Right atrium auricular region (tissue), 2 donors: ENCODE data around the gene NSRP1. TPM values are rescaled to one million over a fixed set of nuclear protein-coding genes. Genes with fewer than 3 reads are reported as not detected.

Source experiments
- DNase-seq: peaks from one replicate; pipeline ENCODE4 v3.0.0-alpha.2; 2019; ENCODE audit warnings: low spot score
- H3K27ac ChIP-seq, 2 donors: fragments of 200-600 bp; sonication (generic); 1 replicate in 1 of 2; 2 replicates in 1 of 2; pipeline ENCODE4 v1.5.1; 2016 to 2019
- H3K27me3 ChIP-seq, 2 donors: fragments of 200-600 bp; sonication (generic); one replicate each; pipeline versions ENCODE4 v1.5.1 to v1.6.0; 2017 to 2019
- H3K36me3 ChIP-seq: fragments of 200-600 bp; sonication (generic); one replicate; pipeline ENCODE4 v1.5.1; 2016
- H3K4me1 ChIP-seq, 2 donors: fragments of 200-600 bp; sonication (generic); one replicate each; pipeline versions ENCODE4 v1.5.1 to v1.6.0; 2017 to 2019
- H3K4me3 ChIP-seq, 2 donors: fragments of 200-600 bp; sonication (generic); 1 replicate in 1 of 2; 2 replicates in 1 of 2; pipeline ENCODE4 v1.5.1; 2017 to 2019; ENCODE audit warnings: mild to moderate bottlenecking in 1 of 2, moderate library complexity in 1 of 2
- H3K9me3 ChIP-seq, 2 donors: fragments of 200-600 bp; sonication (generic); one replicate each; pipeline ENCODE4 v1.5.1; 2019
- total RNA-seq, 2 donors: library from RNA; depleted of rRNA; stranded (reverse); fragments of >200 nt; gene quantifications; one replicate each; pipeline ENCODE4 v1.1.0, GENCODE V29; 2016
- TF ChIP-seq, protein P1 (sequence below), 2 donors: fragments of 200-600 bp; sonication (generic); IDR thresholded peaks; one replicate each; pipeline ENCODE4 v1.5.1; 2019; ENCODE audit warnings: antibody characterized with exemption in 2 of 2

The NSRP1 gene
- total RNA-seq, 2 donors from 2014 or later: 14.7 to 16.6 TPM

DNA sequence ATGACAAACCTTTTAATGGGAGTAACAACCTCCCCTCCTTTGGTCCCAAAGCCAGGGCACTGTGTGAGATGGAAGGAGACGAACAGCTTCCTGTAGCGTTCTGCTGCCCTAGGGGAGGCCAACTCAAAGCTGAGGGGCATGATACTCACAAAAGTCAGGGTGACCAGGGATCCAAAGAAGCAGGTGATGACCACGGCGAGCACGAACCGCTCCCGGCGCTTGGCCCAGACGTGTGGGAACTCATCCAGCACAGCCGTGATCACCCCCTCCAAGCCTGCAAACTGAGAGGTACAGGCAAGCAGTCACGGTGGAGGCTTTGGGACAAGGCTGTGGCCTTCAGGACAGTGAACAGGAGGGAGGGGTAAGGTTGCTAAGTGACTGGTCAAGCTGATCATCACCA lies 93.8 kb downstream of the NSRP1 start:
- H3K4me1 ChIP-seq: no peaks in the 10 kb centered on the region
- TF ChIP-seq, protein P1, sequence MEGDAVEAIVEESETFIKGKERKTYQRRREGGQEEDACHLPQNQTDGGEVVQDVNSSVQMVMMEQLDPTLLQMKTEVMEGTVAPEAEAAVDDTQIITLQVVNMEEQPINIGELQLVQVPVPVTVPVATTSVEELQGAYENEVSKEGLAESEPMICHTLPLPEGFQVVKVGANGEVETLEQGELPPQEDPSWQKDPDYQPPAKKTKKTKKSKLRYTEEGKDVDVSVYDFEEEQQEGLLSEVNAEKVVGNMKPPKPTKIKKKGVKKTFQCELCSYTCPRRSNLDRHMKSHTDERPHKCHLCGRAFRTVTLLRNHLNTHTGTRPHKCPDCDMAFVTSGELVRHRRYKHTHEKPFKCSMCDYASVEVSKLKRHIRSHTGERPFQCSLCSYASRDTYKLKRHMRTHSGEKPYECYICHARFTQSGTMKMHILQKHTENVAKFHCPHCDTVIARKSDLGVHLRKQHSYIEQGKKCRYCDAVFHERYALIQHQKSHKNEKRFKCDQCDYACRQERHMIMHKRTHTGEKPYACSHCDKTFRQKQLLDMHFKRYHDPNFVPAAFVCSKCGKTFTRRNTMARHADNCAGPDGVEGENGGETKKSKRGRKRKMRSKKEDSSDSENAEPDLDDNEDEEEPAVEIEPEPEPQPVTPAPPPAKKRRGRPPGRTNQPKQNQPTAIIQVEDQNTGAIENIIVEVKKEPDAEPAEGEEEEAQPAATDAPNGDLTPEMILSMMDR (IDR thresholded peaks at IDR 0.05): no peak
- H3K4me3 ChIP-seq: no peak overlapping the region
- H3K36me3 ChIP-seq: no peaks in the 10 kb centered on the region
- no peak for DNase-seq
- H3K9me3 ChIP-seq: no peaks in the 10 kb centered on the region
- H3K27ac ChIP-seq: no peak overlapping the region
- H3K27me3 ChIP-seq: no peaks in the 10 kb centered on the region

DNA sequence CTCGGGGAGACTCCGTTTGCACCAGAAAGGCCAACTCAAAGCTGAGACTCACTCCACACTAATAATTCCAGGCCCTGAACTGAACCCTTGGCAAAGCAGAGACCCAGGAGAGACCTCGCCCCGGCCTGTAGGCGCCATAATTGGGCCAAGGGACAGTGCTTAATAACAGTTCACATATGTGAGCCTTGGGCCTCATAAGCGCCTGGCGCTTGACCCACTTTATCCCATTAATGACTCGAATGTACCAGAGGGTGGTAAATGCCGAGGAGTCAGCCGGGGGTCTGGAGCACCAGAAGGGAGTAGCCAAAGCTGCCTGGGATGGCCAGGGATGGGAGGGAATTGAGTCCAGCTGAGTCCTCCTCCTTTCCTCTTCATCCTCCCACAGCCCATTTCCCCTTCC lies 94.3 kb downstream of the NSRP1 start:
- Histone ChIP-seq H3K36me3 (no peaks in the 10 kb centered on the region), H3K9me3 (no peaks in the 10 kb centered on the region), H3K27me3 (no peaks in the 10 kb centered on the region), H3K4me1 (no peaks in the 10 kb centered on the region), H3K27ac (no peak overlapping the region), H3K4me3 (no peak overlapping the region)
- TF ChIP-seq, protein P1 (IDR thresholded peaks at IDR 0.05): no peak
- no peak for DNase-seq

DNA sequence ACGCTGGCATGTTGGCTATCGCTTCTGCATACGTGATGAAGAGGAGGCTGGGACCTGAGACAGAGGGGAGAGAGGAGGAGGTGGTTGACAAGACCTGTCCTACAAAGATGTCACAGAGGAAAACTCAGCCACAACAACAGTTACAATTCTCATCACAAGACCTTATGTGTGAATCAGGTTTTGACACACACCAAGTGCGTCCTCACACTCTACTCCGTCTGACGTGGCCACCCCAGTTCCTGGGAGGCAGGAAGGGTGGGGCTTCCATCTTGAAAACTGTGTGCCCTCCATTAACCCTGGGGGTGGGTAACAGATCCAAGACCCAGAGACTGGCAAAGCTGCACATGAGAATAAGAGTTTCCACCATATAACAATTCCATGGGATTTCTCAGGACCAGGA lies 94.8 kb downstream of the NSRP1 start:
- DNase-seq: no peak
- TF ChIP-seq, protein P1 (IDR thresholded peaks at IDR 0.05): no peak
- no peaks in the 10 kb centered on the region for H3K36me3 ChIP-seq
- H3K9me3 ChIP-seq: no peaks in the 10 kb centered on the region
- no peaks in the 10 kb centered on the region for H3K27me3 ChIP-seq
- H3K4me3 ChIP-seq: no peak overlapping the region
- no peaks in the 10 kb centered on the region for H3K4me1 ChIP-seq
- H3K27ac ChIP-seq: no peak overlapping the region

DNA sequence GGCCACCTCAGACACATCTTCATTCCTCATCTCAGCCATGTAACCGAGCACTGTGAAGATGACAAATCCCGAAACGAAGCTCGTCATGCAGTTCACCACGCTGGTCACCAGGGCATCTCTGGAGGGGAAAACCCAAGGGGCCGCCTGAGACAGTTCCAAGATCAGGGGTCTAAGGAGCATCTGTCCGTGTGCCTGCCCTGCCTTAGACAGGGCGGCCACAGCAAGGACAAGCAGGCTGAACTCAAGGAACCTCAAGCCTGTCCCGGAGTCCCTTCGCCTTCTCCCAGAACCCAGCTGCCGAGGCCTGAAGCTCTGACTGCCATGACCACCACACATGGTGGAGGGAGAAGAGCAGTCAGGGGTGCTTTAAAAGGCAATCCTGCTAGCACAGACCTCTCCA lies 96.1 kb downstream of the NSRP1 start:
- Histone ChIP-seq H3K9me3 (no peaks in the 10 kb centered on the region), H3K27ac (no peak overlapping the region), H3K4me3 (no peak overlapping the region), H3K36me3 (no peaks in the 10 kb centered on the region), H3K27me3 (no peaks in the 10 kb centered on the region), H3K4me1 (no peaks in the 10 kb centered on the region)
- no peak for DNase-seq
- TF ChIP-seq, protein P1 (IDR thresholded peaks at IDR 0.05): no peak

DNA sequence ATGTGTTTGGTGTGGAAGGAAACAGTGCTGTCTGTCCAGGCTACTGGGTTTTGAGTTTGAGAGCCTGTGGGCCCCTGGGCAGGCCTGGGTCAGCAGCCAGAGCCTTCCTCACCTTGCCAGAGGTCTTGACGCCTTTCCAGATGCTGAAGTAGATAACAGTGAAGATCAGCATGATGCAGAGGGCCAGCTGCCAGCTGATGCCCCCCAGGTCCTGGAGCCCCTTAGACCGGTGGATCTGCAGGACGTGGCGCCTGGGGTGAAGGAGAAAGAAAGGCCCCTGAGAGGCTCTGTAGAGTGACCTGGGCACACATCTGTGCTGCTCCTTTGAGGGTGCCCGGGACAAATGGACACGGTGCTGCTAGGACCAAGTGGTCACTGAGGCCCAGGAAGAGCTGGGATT lies 100.4 kb downstream of the NSRP1 start:
- TF ChIP-seq, protein P1 (IDR thresholded peaks at IDR 0.05): no peak
- Histone ChIP-seq H3K36me3 (no peaks in the 10 kb centered on the region), H3K4me3 (no peak overlapping the region), H3K27me3 (no peaks in the 10 kb centered on the region), H3K27ac (no peak overlapping the region), H3K4me1 (no peaks in the 10 kb centered on the region), H3K9me3 (no peaks in the 10 kb centered on the region)
- no peak for DNase-seq

DNA sequence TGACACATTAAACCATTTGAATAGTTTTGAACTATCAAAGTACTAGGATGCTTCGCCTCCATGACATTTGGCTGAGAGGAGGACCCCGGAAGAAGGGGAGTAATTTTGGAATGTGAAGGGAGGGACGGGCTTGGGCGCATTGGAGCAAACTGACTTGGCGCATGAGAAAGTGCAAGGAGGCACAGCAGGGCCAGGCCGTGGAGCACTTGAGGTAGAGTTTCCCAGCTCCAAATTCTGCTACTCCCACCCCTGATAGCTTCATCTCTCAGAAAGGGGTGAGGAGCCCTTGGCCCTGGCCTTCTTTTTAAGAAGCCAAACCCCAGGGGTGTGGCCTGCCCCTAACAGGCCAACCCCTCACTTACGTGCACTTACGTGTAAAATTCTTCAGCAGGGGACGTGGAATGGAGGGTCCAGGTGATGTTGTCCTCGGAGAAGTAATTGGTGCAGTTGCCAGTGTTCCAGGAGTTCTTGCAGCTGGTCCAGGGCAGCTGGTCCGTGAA lies 101.2 kb downstream of the NSRP1 start:
- Histone ChIP-seq H3K36me3 (no peaks in the 10 kb centered on the region), H3K27ac (no peak overlapping the region), H3K4me3 (no peak overlapping the region), H3K4me1 (no peaks in the 10 kb centered on the region), H3K9me3 (no peaks in the 10 kb centered on the region), H3K27me3 (no peaks in the 10 kb centered on the region)
- TF ChIP-seq, protein P1 (IDR thresholded peaks at IDR 0.05): no peak
- no peak for DNase-seq
